ENCODE data around the gene PRR33. TPM values are rescaled to one million over a fixed set of nuclear protein-coding genes. Genes with fewer than 3 reads are reported as not detected.

The PRR33 gene
- polyA plus RNA-seq, 4 donors: 0.07 to 0.23 (median 0.14) TPM

- DNase-seq (ENCODE audit: low read depth in 4 of 4, low spot score in 3 of 4): no peak
These were observed 36.8 kb upstream of the PRR33 start for GRCh38 chr11:1928470-1928890.

DNA sequence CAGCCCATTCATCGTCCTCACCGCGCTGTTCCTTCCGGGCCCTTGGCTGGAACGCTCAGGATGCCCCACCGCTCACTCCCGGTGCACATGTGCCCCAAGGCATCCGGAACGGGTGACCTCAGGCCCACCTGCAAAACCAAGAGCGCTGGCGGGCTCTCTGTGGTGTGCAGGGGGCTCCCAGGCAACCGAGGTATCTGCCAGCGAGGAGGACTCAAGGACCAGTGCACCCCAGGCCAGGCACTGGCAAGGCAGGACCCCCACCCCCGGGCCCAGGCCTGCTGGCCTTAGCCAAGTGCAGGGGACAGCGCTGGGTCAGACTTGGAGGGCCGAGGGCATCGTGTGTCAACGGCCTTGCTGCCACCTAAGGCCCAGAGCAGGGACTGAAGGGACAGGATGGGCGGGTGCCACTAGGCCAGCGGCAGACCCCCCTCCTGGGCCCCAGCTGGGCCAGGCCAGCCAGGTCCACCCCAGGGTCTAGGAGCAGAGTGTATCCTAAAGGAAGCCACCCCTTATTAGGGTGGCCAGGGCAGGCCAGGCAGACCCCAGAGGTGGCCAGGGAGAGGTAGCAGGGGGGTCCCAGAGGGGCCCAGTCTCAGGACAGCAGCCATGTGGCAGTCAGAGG lies 36.3 kb upstream of the PRR33 start:
- DNase-seq (ENCODE audit: low read depth in 4 of 4, low spot score in 3 of 4): no peak

DNA sequence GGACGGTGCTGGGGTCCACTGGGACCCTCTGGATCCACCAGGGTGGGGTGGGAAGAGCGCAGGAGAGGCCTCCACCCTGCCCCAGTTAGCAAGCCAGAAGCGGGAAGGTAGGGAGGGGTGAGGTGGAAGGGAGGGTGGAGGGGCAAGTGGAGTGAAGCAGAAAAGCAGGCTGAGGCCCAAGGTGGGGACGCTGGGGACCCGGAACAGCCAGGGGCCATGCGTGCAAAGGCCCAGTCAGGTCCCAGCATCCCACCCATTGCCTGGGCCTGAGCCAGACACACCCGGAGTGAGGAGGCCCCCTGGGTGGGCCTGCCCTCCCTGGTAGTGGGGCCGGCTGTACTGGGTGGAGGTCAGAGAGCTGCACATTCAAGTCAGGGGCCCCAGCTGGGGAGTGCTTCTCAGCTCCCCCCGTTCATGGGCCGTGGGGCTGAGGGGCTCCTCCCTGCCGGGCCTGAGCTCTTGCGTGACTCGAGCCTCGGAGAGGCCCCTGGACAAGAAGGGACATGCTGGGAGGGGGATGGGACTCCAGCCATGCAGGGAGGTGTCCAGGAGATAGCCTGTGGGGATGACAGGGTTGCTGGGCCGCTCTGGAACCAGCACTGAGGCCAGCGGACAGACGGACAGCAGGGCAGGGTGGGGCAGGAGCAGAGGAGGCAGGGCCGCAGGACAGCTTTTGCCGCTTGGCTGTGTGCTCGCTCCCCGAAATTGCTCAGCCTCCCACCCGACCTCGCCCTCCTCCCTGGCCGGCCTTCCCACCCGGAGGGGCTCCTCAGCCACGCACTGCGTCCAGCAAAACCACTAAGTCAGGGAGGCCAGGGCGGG lies 35.5 kb upstream of the PRR33 start:
- DNase-seq (ENCODE audit: low read depth in 4 of 4, low spot score in 3 of 4): no peak

DNA sequence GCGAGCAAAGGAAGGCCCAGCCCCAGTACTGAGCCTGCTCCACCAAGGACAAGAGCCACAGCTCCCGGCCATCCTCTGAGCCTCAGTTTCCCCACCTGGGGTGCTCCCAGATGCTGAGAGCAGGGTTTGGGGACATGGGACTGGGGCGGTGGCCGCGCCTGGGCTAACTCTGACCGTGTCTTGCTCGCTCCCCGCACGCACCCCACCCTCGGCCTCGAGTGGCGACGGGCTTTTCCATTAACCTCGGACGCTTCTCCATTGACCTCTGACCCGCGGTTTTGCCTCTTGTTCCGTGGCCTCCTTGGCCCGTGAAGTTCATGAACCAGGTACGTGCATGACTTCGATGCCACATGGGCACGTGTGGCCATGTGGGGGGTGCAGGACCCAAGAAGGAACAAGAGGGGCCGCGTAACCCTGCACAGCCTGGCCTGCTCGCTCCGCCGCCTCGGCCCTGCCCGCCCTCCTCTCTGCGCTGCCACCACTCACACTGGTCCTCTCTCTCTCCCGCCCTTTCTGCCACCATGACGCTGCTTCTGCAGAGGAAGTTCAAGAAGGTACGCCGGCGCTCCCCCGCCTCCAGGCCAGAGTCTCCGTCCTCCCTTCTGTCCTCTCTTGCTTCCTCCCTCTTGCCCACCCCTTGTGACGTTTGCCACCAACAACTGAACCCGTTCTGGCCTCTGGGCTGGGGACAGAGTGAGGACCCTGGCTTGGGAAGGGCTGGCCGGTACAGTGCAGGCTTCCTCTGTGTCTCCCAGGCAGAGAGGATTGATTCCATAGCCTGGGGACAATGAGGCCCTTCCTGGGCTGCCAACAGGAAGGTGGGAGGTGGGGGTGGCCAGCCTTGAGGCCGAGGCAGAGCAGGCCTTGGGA lies 34.7 kb upstream of the PRR33 start:
- DNase-seq (ENCODE audit: low read depth in 4 of 4, low spot score in 3 of 4): no peak

DNA sequence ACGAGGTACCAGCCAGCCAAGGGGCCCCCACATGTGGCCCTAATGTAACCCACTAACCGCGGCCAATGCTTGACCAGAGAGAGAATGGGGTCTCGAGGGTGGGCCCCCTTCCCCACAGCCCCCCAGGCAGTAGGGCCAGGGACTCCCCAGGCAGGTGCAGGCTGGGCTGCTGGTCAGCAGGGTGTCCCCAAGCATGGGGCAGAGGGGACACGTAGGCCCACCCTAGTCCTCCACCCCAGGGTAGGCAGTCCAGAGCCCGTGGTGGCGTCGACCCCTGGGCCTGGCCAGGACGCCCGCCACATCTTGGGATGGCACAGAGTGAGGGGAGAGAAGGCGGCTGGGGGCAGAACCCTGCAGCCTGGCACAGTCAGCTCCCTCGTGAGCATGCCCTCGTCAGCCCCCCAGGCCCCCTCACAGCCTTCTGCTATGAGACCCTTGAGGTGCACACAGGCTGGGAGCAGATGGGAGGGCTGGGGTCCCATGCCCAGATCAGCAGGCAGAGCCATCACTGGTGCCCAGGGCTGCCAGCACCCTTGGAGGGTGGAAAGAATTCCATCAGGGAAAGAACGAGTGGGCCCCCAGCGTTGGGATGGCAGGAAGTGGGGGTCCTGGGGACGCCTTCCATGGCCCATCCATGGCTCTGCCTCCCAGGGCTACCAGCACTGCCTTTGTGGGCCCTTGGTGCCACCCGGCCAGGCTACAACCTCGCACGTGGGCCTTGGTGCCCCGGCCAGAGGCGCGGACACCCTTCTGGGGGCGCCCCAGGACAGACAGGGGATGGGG lies 33.9 kb upstream of the PRR33 start:
- no peak for DNase-seq (ENCODE audit: low read depth in 4 of 4, low spot score in 3 of 4)

DNA sequence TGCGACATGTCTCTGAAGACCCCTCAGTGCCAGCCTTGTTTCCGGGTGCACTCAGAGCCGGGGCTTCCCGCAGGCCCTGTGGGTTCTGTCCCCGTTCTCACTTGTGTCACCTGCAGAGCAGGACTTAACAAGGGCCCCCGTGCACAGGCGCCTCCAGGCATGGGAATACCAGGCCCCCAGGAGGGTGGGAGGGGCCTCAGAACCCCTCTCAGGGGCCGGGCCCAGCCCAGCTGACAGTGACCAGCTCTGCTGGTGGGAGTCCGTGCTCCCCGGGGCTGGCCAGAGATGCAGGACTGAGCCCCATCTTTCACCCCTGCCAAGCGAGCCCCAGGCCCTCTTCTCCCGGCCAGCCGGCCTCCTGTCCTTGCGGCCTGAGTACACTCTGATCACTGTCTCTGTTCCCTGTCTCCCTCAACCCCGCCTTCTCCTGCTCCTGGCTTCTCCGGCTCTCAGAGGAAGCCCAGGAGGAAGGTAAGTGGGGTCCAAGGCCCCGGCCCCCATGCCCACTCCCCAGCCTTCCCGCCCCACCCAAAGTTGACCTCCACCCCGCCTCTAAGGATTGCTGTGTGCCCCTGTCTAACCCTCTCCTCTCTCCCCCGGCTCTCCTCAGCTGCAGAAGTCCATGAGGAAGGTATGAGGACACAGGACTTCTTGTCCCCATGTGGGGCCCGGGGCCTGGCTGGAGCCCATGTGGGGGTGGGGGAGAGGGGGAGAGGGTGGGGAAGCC lies 33.1 kb upstream of the PRR33 start:
- DNase-seq (ENCODE audit: low read depth in 4 of 4, low spot score in 3 of 4): no peak

DNA sequence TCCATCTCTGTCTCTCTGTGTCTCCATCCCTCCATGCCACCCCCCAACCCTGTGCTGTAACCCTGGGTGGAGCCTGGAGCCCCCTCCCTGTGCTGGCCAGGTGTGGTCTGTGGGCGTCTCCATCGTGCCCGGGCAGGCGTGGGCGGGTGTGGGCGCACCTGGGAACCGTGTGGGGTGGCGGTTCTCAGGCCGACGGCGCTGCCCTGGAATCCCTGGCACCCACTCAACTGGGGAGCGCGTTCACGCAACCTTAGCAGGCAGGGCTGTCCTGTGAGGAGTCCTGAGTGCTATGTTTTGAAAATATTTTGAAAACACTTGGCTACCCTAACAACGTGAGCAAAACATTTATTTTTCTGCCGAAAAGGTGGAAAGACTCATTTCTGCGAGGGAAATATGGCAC lies 32.5 kb upstream of the PRR33 start:
- DNase-seq (ENCODE audit: low read depth in 4 of 4, low spot score in 3 of 4): no peak

DNA sequence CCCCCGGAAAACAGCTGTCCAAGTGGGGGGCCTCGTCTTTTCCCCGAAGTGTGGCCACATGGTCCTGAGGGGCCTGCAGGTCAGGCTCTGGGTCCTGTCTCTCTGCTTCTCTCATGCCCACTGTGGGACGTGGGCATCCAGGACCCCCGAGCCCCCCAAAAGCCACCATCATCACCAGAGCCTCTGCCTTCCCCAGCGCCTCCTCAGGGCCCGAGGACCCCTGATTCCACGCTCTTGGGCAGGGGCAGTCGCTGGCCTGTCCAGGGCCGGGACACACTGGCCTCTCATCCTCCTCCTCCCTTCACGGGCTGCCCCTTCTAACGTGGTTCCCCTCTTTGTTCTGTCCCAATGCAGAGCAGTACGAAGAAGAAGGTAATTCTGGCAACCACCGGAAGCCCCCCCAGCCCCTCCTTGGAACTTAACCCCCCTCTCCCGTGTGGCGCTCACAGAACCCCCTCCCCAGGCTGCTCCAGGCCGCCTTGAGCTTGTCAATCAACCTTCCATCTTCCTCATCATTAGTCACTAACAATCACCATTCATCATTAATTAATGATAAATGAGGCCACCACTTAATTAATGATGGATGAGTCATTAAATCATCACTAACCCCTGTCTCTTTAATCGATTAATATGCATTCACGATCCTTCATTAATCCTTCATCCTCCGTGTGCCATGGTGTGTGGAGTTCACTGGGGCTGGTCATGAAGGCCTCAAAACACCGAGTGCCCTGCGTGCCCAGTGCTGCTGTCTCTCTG lies 31.7 kb upstream of the PRR33 start:
- no peak for DNase-seq (ENCODE audit: low read depth in 4 of 4, low spot score in 3 of 4)

GRCh38 chr11:1922481-1923081 lies 30.9 kb upstream of the PRR33 start:
- no peak for DNase-seq (ENCODE audit: low read depth in 4 of 4, low spot score in 3 of 4)

DNA sequence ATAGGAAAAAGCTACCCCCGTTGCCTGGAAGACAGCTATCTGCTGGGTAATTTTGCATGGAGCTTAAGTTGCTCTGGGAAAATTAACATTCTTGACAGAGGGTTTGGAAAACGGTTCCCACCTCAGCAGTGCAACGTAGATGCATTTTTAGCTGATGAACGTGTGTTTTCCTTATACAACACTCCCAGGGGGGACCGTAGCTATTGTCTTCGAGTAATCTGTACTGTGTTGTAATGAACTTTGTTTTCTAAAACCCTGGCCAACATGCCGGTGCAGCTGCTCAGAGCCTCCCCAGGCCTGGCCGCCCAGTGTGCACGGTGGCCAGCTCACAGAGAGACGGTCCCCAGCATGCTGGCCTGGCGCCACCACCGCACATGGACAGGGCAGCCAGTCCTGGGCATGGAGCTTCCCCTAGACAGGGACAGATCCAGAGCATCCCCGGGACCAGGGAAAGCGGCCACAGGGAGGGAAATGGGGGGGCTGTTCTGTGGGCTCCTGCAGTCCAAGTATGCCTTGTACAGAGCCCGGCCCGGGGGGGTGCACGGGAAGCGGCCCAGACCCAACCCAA lies 30.0 kb upstream of the PRR33 start:
- no peak for DNase-seq (ENCODE audit: low read depth in 4 of 4, low spot score in 3 of 4)

DNA sequence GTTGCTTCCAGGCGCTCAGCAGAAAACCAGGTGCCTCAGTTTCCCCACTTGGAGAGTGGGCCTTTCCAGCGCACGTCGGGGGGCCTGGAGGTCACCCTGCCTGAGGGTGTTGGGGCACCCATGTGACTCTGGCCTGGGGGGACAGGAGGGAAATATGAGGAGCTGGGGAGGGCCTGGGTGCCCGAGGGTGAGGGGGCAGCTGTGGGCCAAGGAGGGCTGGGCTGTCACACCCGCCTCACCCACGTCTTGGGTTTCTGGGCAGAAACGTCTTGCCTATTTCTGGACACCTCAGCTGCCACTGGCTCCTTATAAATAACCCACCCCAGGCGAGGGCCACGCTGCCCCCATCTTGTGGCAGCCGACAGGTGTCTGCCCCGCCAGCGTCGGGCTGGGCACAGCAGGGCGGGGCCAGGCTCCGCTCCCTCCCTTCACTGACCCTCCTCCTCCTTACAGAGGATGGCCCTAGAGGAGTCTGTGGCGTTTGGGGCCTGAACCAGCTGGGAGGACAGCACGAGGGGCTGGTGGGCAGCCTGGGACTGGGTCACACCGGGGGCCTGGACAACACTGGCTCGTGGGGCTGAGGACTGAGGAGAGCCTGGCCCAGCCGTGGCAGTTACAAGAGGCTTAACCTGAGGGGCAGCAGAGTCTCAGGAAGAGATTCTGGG lies 29.3 kb upstream of the PRR33 start:
- DNase-seq (ENCODE audit: low read depth in 4 of 4, low spot score in 3 of 4): no peak

GRCh38 chr11:1920128-1920908 lies 28.6 kb upstream of the PRR33 start:
- no peak for DNase-seq (ENCODE audit: low read depth in 4 of 4, low spot score in 3 of 4)

DNA sequence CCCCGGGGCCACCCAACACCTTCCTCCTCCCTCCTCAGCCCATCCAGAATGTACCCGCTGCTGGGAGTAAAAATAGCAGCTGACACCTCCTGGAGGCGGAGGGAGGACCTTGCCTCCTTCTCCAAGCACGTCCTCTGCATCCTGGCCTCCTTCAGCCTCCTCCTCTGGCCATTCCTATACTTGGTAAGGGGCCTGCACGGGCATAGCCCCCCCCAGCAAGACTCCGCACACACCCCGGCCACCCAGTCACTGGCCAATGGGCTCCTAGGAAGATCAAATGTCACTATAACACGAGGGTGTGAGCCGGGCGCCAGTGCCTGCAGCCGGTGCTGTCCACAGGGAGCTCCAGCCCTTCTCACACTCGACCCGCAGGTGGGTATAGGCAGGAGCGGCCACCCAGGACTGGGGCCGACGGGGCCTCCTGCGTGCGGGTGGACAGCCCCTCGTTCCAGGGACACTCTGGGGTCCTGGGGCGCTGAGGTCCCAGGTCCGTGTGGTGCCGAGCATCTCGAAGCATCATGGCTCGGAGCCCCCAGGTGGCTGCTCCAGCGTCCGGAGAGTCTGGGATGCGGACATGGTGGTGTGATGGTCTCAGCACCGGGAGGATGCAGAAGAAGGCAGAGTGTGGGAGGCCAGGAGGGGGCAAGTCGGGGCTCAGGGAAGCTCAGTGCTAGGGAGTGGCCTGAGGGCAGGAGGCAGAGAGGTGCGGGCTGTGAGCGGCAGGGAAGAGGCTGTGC lies 27.9 kb upstream of the PRR33 start, which contains the start of gene TNNT3:
TSS of gene TNNT3 (plus strand) at position 313 of the 737 bp plus-strand sequence. CDS start 3,172 bp downstream, outside the sequence.
- no peak for DNase-seq (ENCODE audit: low read depth in 4 of 4, low spot score in 3 of 4)

- DNase-seq (ENCODE audit: low read depth in 4 of 4, low spot score in 3 of 4): no peak
These were observed 27.0 kb upstream of the PRR33 start for GRCh38 chr11:1918436-1919315.

Data from right renal pelvis (tissue), 4 donors.